ENCODE results near the gene C17orf67.

DNA sequence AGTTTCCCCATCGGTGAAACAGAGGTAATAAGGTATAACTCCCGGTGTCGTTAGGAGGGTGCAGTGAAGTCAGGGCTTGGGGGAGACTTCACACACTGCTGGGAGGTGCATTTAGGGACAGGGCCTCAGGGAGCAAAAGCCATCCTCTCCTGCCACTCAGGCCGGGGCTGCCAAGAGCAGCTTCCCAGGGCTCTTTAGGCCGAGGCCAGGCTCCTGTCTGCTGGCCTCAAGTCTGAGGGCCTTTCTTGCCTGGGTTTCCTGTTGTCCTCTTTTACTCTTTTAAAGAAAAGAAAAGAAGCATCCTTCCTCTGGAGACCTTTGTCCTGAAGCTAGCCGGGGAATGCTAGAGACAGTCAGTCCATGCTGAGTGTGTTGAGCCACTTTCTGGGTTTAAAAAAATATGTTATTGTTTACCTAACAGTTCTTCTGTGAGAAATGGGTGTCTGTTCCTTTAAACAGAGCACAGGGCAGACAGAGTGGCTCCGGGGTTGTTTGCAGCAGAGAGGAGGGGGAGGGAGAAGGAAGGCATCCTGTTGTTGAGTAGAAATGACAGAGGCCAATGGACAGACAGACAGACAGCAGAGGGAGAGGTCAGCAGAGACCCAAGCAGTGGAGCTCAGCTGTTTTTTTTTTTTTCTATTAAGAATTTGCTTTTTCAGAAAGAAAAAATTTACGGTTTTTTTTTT lies 79.1 kb downstream of the C17orf67 start:
- TF ChIP-seq ESRRG (CRISPR knock-in tag; IDR thresholded peaks at IDR 0.05): no peak
- TF ChIP-seq RARB (CRISPR knock-in tag; IDR thresholded peaks at IDR 0.05): no peak
- no peak for TF ChIP-seq ZNF70 (CRISPR knock-in tag; IDR thresholded peaks at IDR 0.05)
- TF ChIP-seq ZNF565 (CRISPR knock-in tag; conservative IDR thresholded peaks at IDR 0.05; ENCODE audit: low read depth): no peak
- no peak for TF ChIP-seq ZFP30 (CRISPR knock-in tag; IDR thresholded peaks at IDR 0.05)
- no peak for TF ChIP-seq TCF4 (CRISPR knock-in tag; IDR thresholded peaks at IDR 0.05; ENCODE audit: borderline replicate concordance)

All from SK-N-SH treated with all-trans-retinoic acid at 6 μM for 48 hours (cell line).